AG09319 (cell line): Measurements from ENCODE around the gene CDC14A.

Source experiments
- DNase-seq: peaks from one replicate; pipeline ENCODE4 v3.0.0-alpha.2; 2010; ENCODE audit warnings: low read depth; ENCODE audit errors: extremely low read depth
- CTCF ChIP-seq: IDR thresholded peaks from 2 replicates; pipeline ENCODE4 v1.5.1; 2011; ENCODE audit warnings: low read depth, mild to moderate bottlenecking, inconsistent platforms, low read length, moderate library complexity

CDC14A gene

GRCh38 chr1:100441651-100442050, 89.3 kb downstream of the CDC14A start:
- no peak for DNase-seq
- TF ChIP-seq CTCF = no peak

GRCh38 chr1:100443811-100444571, 91.7 kb downstream of the CDC14A start:
- DNase-seq = no peak

GRCh38 chr1:100445565-100445964, 93.3 kb downstream of the CDC14A start:
- no peak for DNase-seq
- TF ChIP-seq CTCF = no peak

More at GRCh38 chr1:100443811-100444571, 91.7 kb downstream of the CDC14A start:
- TF ChIP-seq CTCF = no peak

GRCh38 chr1:100448366-100448765, 96.1 kb downstream of the CDC14A start:
- TF ChIP-seq CTCF = no peak
- no peak for DNase-seq

- no peak for TF ChIP-seq CTCF
- DNase-seq = no peak
Measured at GRCh38 chr1:100449477-100449876, 97.2 kb downstream of the CDC14A start.

- no peak for TF ChIP-seq CTCF
- no peak for DNase-seq
Measured at GRCh38 chr1:100452641-100453040, 100.3 kb downstream of the CDC14A start.

GRCh38 chr1:100455478-100456072, 103.3 kb downstream of the CDC14A start:
- no peak for DNase-seq
- peak; percentile 44 for TF ChIP-seq CTCF
